A549 (cell line): ENCODE data around the gene JDP2. TPM values are rescaled to one million over a fixed set of nuclear protein-coding genes. Genes with fewer than 3 reads are reported as not detected.

ENCODE experiments used
- ATAC-seq, 2 experiments: fragments of 200-7000 bp in 1 of 2; fragments of >200 bp in 1 of 2; cut with Nextera tagmentation in 1 of 2; cut with Tn5 transposase in 1 of 2; 3 replicates each; pipeline versions ENCODE4 v1.8.0 to v1.9.1; 2018 to 2020; ENCODE audit warnings: mild to moderate bottlenecking in 1 of 2, moderate library complexity in 1 of 2
- CTCF ChIA-PET: fragments of 300-600 bp; sonication (Branson Sonifier 250); formaldehyde crosslinking; extraction: SDS; loops from one replicate; lab custom pipeline; 2021; ENCODE audit warnings: antibody characterized with exemption, inconsistent platforms; lab: Yijun Ruan, JAX
- POLR2A ChIA-PET: fragments of 350-600 bp; formaldehyde crosslinking; extraction: SDS; loops from one replicate; lab custom pipeline; 2021; ENCODE audit warnings: antibody characterized with exemption, inconsistent platforms; lab: Yijun Ruan, JAX
- DNase-seq, 2 experiments: peaks; one replicate each; pipeline versions ENCODE4 v3.0.0 to v3.0.0-alpha.2; 2011 to 2016; ENCODE audit warnings: low read depth in 1 of 2, low spot score in 1 of 2
- FAIRE-seq: peaks from 2 replicates; lab custom pipeline; 2011; peaks lifted over from hg19 to GRCh38; lab: Jason Lieb, UNC
- H3K27ac ChIP-seq, 2 experiments: fragments of >200 bp; sonication (Bioruptor Twin); formaldehyde crosslinking; 3 replicates each; pipeline ENCODE4 v1.5.1; 2016 to 2017
- H3K4me1 ChIP-seq: fragments of >200 bp; sonication (Bioruptor Twin); formaldehyde crosslinking; 3 replicates; pipeline ENCODE4 v1.6.1; 2016
- H3K4me2 ChIP-seq: fragments of >200 bp; sonication (Bioruptor Twin); formaldehyde crosslinking; 3 replicates; pipeline ENCODE4 v1.6.1; 2016
- H3K4me3 ChIP-seq: fragments of >200 bp; sonication (Bioruptor Twin); formaldehyde crosslinking; 3 replicates; pipeline ENCODE4 v1.5.1; 2016
- H3K9me3 ChIP-seq: fragments of >200 bp; sonication (Bioruptor Twin); formaldehyde crosslinking; 3 replicates; pipeline ENCODE4 v1.6.1; 2016
- FOSL2 ChIP-seq, 2 experiments: fragments of 450-650 bp in 1 of 2; fragments of >200 bp in 1 of 2; sonication (Bioruptor Twin) in 1 of 2; formaldehyde crosslinking; IDR thresholded peaks; 2 replicates each; pipeline versions ENCODE4 v1.5.0 to v1.6.1; 2016 to 2020; ENCODE audit warnings: mild to moderate bottlenecking in 1 of 2, moderate library complexity in 1 of 2
- HDAC2 ChIP-seq: fragments of 200-600 bp; sonication (generic); IDR thresholded peaks from 2 replicates; pipeline ENCODE4 v1.6.1; 2016
- HOXA7 ChIP-seq: fragments of 250-450 bp; sonication (Bioruptor Pico); IDR thresholded peaks from 2 replicates; pipeline ENCODE4 v1.5.0; 2020; ENCODE audit warnings: mild to moderate bottlenecking, moderate library complexity
- HOXB13 ChIP-seq: fragments of 250-450 bp; sonication (Bioruptor Pico); IDR thresholded peaks from 2 replicates; pipeline ENCODE4 v1.5.0; 2020; ENCODE audit warnings: low read depth, mild to moderate bottlenecking, moderate library complexity
- HOXB5 ChIP-seq: fragments of 250-450 bp; sonication (Bioruptor Pico); IDR thresholded peaks from 2 replicates; pipeline ENCODE4 v1.5.0; 2020; ENCODE audit warnings: mild to moderate bottlenecking, moderate library complexity
- JUN ChIP-seq, 2 experiments: fragments of >200 bp; sonication (Bioruptor Twin); formaldehyde crosslinking; IDR thresholded peaks; 2 replicates in 1 of 2; 3 replicates in 1 of 2; pipeline ENCODE4 v1.6.1; 2016 to 2017
- KDM1A ChIP-seq: fragments of 200-600 bp; sonication (generic); IDR thresholded peaks from 2 replicates; pipeline ENCODE4 v1.6.1; 2016; ENCODE audit warnings: low read depth, mild to moderate bottlenecking
- NFE2L2 ChIP-seq: fragments of 150-350 bp; conservative IDR thresholded peaks from 2 replicates; pipeline ENCODE4 v1.6.1; 2014; ENCODE audit warnings: low read length
- PHF8 ChIP-seq: fragments of 200-600 bp; sonication (generic); IDR thresholded peaks from 2 replicates; pipeline ENCODE4 v1.6.1; 2016; ENCODE audit warnings: low read depth, mild to moderate bottlenecking, antibody characterized with exemption, moderate library complexity, borderline replicate concordance
- POLR2A ChIP-seq: IDR thresholded peaks from 2 replicates; pipeline ENCODE4 v1.6.1; 2012; ENCODE audit warnings: mild to moderate bottlenecking, low read length
- RCOR1 ChIP-seq: fragments of 150-350 bp; IDR thresholded peaks from 2 replicates; pipeline ENCODE4 v1.6.1; 2014; ENCODE audit warnings: antibody characterized with exemption, low read length, low read depth
- RNF2 ChIP-seq: fragments of 200-600 bp; sonication (generic); IDR thresholded peaks from 2 replicates; pipeline ENCODE4 v1.6.1; 2016; ENCODE audit warnings: low read depth, mild to moderate bottlenecking, antibody characterized with exemption, moderate library complexity, borderline replicate concordance
- SMC3 ChIP-seq: fragments of >200 bp; sonication (Bioruptor Twin); formaldehyde crosslinking; IDR thresholded peaks from 3 replicates; pipeline ENCODE4 v1.6.1; 2018; ENCODE audit warnings: inconsistent platforms
- TP53 ChIP-seq: fragments of 250-450 bp; sonication (Bioruptor Pico); IDR thresholded peaks from 2 replicates; pipeline ENCODE4 v1.5.0; 2021; ENCODE audit warnings: mild to moderate bottlenecking, moderate library complexity
- ZFP36 ChIP-seq: fragments of 450-650 bp; IDR thresholded peaks from 2 replicates; pipeline ENCODE4 v1.6.1; 2014; ENCODE audit warnings: borderline replicate concordance; ENCODE audit not compliant: partially characterized antibody
- ZSCAN20 ChIP-seq: fragments of 250-450 bp; sonication (Bioruptor Pico); IDR thresholded peaks from 2 replicates; pipeline ENCODE4 v1.8.0; 2022; ENCODE audit warnings: mild to moderate bottlenecking, moderate library complexity
- WGBS: methylation state at CpG from one replicate; pipeline ENCODE4 v1.1.6; 2017; ENCODE audit errors: missing lambda C conversion rate; 5-methylcytosine and 5-hydroxymethylcytosine counted together
- polyA plus RNA-seq, 4 experiments: library from polyadenylated mRNA; depleted of rRNA in 3 of 4; stranded (reverse); fragments of >200 nt; fragmentation: RNase III in 1 of 4; extraction: RNeasy Plus Mini Kit Qiagen cat#74134 plus additional on column Dnase treatment in 1 of 4; gene quantifications; 2 replicates in 3 of 4; 3 replicates in 1 of 4; pipeline ENCODE4 v1.2.3, GENCODE V29; 2011 to 2017
- TF ChIP-seq, protein P1 (sequence below): fragments of 250-450 bp; sonication (Bioruptor Pico); IDR thresholded peaks from 2 replicates; pipeline ENCODE4 v1.5.0; 2021; ENCODE audit warnings: mild to moderate bottlenecking, moderate library complexity, borderline replicate concordance

The JDP2 gene
- polyA plus RNA-seq, 2 of the 4 experiments (the other 2 are of a cell fraction): 22.4 to 31.2 TPM

DNA sequence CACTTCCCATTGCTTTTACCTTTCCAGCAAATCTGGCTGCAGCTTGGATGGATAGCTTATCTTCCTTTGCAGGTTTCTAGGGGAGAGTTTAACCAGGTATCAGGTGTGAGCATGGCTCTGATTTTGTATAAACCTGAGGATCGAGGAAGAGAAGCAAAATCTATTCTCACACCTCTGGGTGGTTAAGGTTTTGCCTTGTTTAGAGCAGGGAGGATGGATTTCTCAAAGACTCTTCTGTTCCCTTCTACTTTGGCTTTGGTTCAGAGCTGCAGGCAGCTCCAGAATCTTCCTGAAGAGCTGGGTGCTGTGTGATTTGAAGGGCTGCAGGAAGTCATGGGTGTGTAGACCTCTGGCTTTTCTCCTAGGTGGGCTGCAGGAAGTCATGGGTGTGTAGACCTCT is 1.7 kb downstream of the JDP2 start:
- DNase-seq (no peak), ATAC-seq (no peak), FAIRE-seq (no peak)
- POLR2A ChIA-PET: no interaction called here
- 95% methylated on average over 1 of the region's 1 CpG for WGBS
- Histone ChIP-seq H3K4me2 (peak overlapping the region; percentile 99), H3K4me1 (peaks cover 42% of the 10 kb centered on the region), H3K4me3 (peak overlapping the region; percentile 83), H3K27ac (peak overlapping the region; percentile 94 to 99), H3K9me3 (0 out of 3 replicates have a peak, but pooled peaks cover 2% of the 10 kb centered on the region)
- CTCF ChIA-PET: interaction anchor here (0.6 to 2.4 kb wide), 6 partner anchors 59 to 365 kb away, joined by 3 to 10 read pairs (median 4); no protein-coding TSS in a partner anchor
- TF ChIP-seq, protein P1, sequence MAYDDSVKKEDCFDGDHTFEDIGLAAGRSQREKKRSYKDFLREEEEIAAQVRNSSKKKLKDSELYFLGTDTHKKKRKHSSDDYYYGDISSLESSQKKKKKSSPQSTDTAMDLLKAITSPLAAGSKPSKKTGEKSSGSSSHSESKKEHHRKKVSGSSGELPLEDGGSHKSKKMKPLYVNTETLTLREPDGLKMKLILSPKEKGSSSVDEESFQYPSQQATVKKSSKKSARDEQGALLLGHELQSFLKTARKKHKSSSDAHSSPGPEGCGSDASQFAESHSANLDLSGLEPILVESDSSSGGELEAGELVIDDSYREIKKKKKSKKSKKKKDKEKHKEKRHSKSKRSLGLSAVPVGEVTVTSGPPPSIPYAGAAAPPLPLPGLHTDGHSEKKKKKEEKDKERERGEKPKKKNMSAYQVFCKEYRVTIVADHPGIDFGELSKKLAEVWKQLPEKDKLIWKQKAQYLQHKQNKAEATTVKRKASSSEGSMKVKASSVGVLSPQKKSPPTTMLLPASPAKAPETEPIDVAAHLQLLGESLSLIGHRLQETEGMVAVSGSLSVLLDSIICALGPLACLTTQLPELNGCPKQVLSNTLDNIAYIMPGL: no peak

DNA sequence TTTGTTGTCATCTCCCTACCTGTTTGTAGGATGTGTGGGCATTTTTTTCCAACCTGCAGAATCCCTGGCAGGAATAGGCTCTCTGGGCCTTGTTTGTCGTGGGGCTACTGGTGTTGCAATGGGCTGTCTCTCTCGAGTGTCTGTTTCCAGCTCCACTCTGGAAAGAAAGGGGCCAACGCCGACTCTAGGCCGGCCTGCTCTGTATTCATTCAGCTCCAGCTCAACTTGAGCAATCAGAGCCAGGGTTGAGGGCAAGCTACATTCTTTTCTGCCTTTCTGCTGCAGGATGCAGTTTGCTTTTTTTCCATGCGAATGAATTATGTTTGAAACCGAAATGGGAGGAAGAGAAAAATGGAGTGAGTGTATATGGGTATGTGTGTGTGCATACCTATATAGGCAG is 2.3 kb downstream of the JDP2 start:
- Histone ChIP-seq H3K4me3 (peak overlapping the region; percentile 83), H3K4me2 (peak overlapping the region; percentile 99), H3K9me3 (no peaks in the 10 kb centered on the region), H3K4me1 (peaks cover 42% of the 10 kb centered on the region), H3K27ac (peak overlapping the region in 1 of 2 experiments; percentile 99; a peak in 3 of 6 replicates)
- ChIA-PET POLR2A (interaction anchor here (1.0 to 1.4 kb wide), 2 partner anchors 11 to 231 kb away, joined by 3 read pairs; partner anchors contain the start of gene TTLL5), CTCF (interaction anchor here (0.6 to 2.4 kb wide), 9 partner anchors 11 to 364 kb away, joined by 3 to 10 read pairs (median 4); no protein-coding TSS in a partner anchor)
- no peak for DNase-seq
- FAIRE-seq: no peak
- no peak for TF ChIP-seq SMC3
- TF ChIP-seq KDM1A: no peak
- WGBS: 90% methylated on average over 6 of the region's 7 CpGs
- no peak for ATAC-seq

DNA sequence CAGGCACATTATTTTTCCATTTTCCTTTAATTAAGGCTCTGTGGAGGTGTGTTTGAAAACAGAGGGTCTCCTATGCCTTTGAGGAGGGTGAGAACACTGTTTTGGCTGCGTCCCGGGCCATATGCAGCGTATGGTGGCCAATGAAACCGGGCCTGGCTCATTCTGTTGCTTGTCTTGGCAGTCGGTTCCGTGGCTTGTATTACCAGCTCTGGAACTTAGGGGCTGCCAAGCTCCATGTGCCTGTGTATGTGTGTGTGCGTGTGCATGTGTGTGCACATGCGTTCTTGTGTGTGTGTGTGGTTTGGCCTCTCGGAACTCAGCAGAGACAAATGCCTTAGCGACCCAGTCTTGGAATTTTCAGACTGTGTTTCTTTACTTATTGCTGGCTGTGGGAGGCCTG is 2.7 kb downstream of the JDP2 start:
- Histone ChIP-seq H3K4me3 (peak overlapping the region; percentile 83), H3K4me2 (peak overlapping the region; percentile 99), H3K27ac (peak overlapping the region in 1 of 2 experiments; percentile 99; a peak in 1 of 6 replicates), H3K9me3 (no peaks in the 10 kb centered on the region), H3K4me1 (peaks cover 42% of the 10 kb centered on the region)
- 90% methylated on average over 10 of the region's 10 CpGs for WGBS
- TF ChIP-seq HOXB5 (no peak), RNF2 (no peak), FOSL2 (IDR thresholded peaks at IDR 0.05) (no peak), FOSL2 (CRISPR knock-in tag; IDR thresholded peaks at IDR 0.05) (no peak), TP53 (no peak)
- FAIRE-seq: no peak
- no peak for DNase-seq
- ATAC-seq: no peak
- CTCF ChIA-PET: interaction anchor here (1.0 to 5.8 kb wide), 8 partner anchors 9 to 226 kb away, joined by 3 to 24 read pairs (median 4); no protein-coding TSS in a partner anchor
- POLR2A ChIA-PET: interaction anchor here (1.0 to 1.4 kb wide), 2 partner anchors 10 to 231 kb away, joined by 3 read pairs; partner anchors contain the start of gene TTLL5

DNA sequence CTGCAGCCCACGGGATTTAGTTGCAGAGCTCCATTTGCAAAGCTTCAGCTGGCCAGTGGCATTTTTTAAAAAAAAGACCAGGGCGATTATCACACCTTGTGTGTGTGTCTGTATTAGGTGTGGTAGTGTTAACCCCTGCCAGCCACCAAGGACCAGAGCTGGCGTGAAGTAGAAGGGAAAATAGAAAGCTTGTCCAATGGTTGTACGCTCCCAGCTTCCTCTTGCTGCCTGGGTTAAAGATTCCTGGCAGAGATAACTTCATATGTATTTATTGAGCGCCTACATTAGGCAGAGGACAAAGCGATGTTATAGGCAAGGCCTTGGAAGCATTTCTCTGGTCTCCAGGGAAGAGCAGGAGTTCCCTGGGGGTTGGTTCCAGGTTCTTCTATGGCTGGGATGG is 3.2 kb downstream of the JDP2 start:
- H3K27ac ChIP-seq: no peak overlapping the region; a peak in 1 of 6 replicates
- CTCF ChIA-PET: interaction anchor here (1.0 to 5.8 kb wide), 9 partner anchors 9 to 225 kb away, joined by 3 to 24 read pairs (median 4); no protein-coding TSS in a partner anchor

DNA sequence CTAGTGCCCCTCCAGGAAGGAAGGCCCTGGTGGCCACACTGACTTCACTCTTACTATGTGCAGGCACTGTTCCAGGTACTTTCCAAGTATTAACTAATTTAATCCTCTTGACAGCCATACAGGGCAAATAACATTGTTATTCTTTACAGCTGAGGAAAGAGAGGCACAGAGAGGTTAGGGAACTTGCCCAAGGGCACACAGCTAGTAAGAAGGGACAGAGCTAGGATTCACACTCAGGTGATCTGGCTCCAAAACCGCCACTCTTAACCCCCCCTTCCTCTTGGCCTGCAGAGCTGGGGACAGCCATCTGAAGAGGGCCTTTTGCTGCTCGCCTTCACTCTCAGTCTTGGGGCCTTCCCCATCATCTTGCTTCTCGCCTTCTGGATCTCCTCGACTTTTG is 4.0 kb downstream of the JDP2 start:
- ATAC-seq (no peak), FAIRE-seq (no peak), DNase-seq (no peak)
- WGBS: 90% methylated on average over 4 of the region's 4 CpGs
- TF ChIP-seq ZFP36 (peak; percentile 14), PHF8 (no peak), RCOR1 (no peak), HDAC2 (no peak), HOXB13 (CRISPR knock-in tag) (no peak), POLR2A (no peak), ZSCAN20 (CRISPR knock-in tag) (no peak)
- H3K27ac ChIP-seq: no peak overlapping the region
- ChIA-PET POLR2A (no interaction called here), CTCF (interaction anchor here (1.0 to 5.8 kb wide), 6 partner anchors 9 to 129 kb away, joined by 3 to 24 read pairs (median 6); no protein-coding TSS in a partner anchor)
- peaks cover 37% of the 10 kb centered on the region for H3K4me1 ChIP-seq
- no peaks in the 10 kb centered on the region for H3K9me3 ChIP-seq
- no peak overlapping the region for H3K4me3 ChIP-seq
- peak overlapping the region; percentile 99; the same call in 2 of the 3 replicates for H3K4me2 ChIP-seq

More for the DNA sequence above, 3.2 kb downstream of the JDP2 start:
- H3K4me1 ChIP-seq: peaks cover 42% of the 10 kb centered on the region
- 89% methylated on average over 6 of the region's 6 CpGs for WGBS
- TF ChIP-seq HOXA7 (CRISPR knock-in tag) (no peak), HOXB13 (CRISPR knock-in tag) (no peak), JUN (IDR thresholded peaks at IDR 0.05) (no peak), NFE2L2 (no peak)
- no peaks in the 10 kb centered on the region for H3K9me3 ChIP-seq
- FAIRE-seq (no peak), ATAC-seq (no peak), DNase-seq (no peak)
- H3K4me2 ChIP-seq: peak overlapping the region; percentile 99
- POLR2A ChIA-PET: interaction anchor here (1.0 to 1.4 kb wide), 2 partner anchors 10 to 230 kb away, joined by 3 read pairs; partner anchors contain the start of gene TTLL5
- no peak overlapping the region for H3K4me3 ChIP-seq
